SU-DHL-6 (cell line): ENCODE measurements around the gene FANCG.

Experiments used
- H2AFZ ChIP-seq: fragments of 200-600 bp; sonication (generic); 2 replicates; pipeline ENCODE4 v1.6.1; 2014; ENCODE audit warnings: low read depth, mild to moderate bottlenecking, moderate library complexity, mixed read lengths, antibody characterized with exemption, low read length; ENCODE audit not compliant: severe bottlenecking
- H3F3A ChIP-seq: fragments of 200-600 bp; shearing (Covaris generic); 2 replicates; pipeline ENCODE4 v1.6.0; 2016; ENCODE audit warnings: antibody characterized with exemption, mild to moderate bottlenecking; ENCODE audit not compliant: insufficient read depth
- H3K27ac ChIP-seq: fragments of 200-600 bp; sonication (generic); 2 replicates; pipeline ENCODE4 v1.5.1; 2016; ENCODE audit warnings: low read depth, mild to moderate bottlenecking, low read length, moderate library complexity, mixed read lengths
- H3K27me3 ChIP-seq: fragments of 200-600 bp; sonication (generic), shearing (Covaris generic); 2 replicates; pipeline ENCODE4 v1.6.0; 2014; ENCODE audit warnings: mild to moderate bottlenecking, low read length
- H3K36me3 ChIP-seq: fragments of 200-600 bp; sonication (generic); 2 replicates; pipeline ENCODE4 v1.6.1; 2014; ENCODE audit warnings: mild to moderate bottlenecking, low read length, mixed read lengths
- H3K4me2 ChIP-seq: fragments of 300-600, 200-600 bp; shearing (Covaris generic), sonication (generic); 2 replicates; pipeline ENCODE4 v1.6.0; 2014; ENCODE audit warnings: low read length, low read depth, mild to moderate bottlenecking; ENCODE audit not compliant: poor library complexity, severe bottlenecking
- H3K4me3 ChIP-seq: fragments of 200-600 bp; sonication (generic); 2 replicates; pipeline ENCODE4 v1.5.1; 2014; ENCODE audit warnings: antibody characterized with exemption, low read length, mild to moderate bottlenecking, mixed read lengths; ENCODE audit not compliant: insufficient read depth, poor library complexity, severe bottlenecking
- H3K79me2 ChIP-seq: fragments of 200-600 bp; sonication (generic); 2 replicates; pipeline ENCODE4 v1.6.1; 2014; ENCODE audit warnings: mild to moderate bottlenecking, low read length, moderate library complexity; ENCODE audit not compliant: insufficient read depth
- H3K9ac ChIP-seq: fragments of 200-600 bp; sonication (generic); 2 replicates; pipeline ENCODE4 v1.7.0; 2014; ENCODE audit warnings: mild to moderate bottlenecking, low read length
- H3K9me2 ChIP-seq: fragments of 200-600 bp; sonication (generic); replicated peaks from 2 replicates; pipeline ENCODE4 v1.6.1; 2014; ENCODE audit warnings: low read length; ENCODE audit not compliant: insufficient read depth
- H3K9me3 ChIP-seq: fragments of 200-600 bp; sonication (generic); 2 replicates; pipeline ENCODE4 v1.6.1; 2014; ENCODE audit warnings: low read length, mixed read lengths; ENCODE audit not compliant: insufficient read depth
- H4K20me1 ChIP-seq: fragments of 200-600 bp; sonication (generic); 2 replicates; pipeline ENCODE4 v1.6.1; 2014; ENCODE audit warnings: low read depth, mild to moderate bottlenecking, antibody characterized with exemption, low read length, moderate library complexity, mixed read lengths
- CTCF ChIP-seq: fragments of 200-600 bp; sonication (generic); IDR thresholded peaks from one replicate; pipeline ENCODE4 v1.5.1; 2017; ENCODE audit warnings: antibody characterized with exemption, mild to moderate bottlenecking, low read length, moderate library complexity; ENCODE audit not compliant: insufficient read depth, poor library complexity, severe bottlenecking
- EZH2phosphoT487 ChIP-seq: fragments of 200-600 bp; sonication (generic), shearing (Covaris generic); conservative IDR thresholded peaks from 2 replicates; pipeline ENCODE4 v1.6.1; 2018; ENCODE audit warnings: mild to moderate bottlenecking, antibody characterized with exemption, low read length, moderate library complexity, mixed read lengths

Gene FANCG

GRCh38 chr9:35027374-35027773, 52.4 kb downstream of the FANCG start:
- H3K9me2 ChIP-seq, result no peaks in the 10 kb centered on the region
- no peak overlapping the region for H2AFZ ChIP-seq
- H3F3A ChIP-seq, result no peaks in the 10 kb centered on the region
- H4K20me1 ChIP-seq, result no peaks in the 10 kb centered on the region
- no peak overlapping the region for H3K4me2 ChIP-seq
- H3K36me3 ChIP-seq, result no peaks in the 10 kb centered on the region
- TF ChIP-seq EZH2phosphoT487, result no peak
- TF ChIP-seq CTCF, result no peak
- H3K9me3 ChIP-seq, result no peaks in the 10 kb centered on the region
- H3K27ac ChIP-seq, result no peak overlapping the region
- H3K4me3 ChIP-seq, result no peak overlapping the region
- no peak overlapping the region for H3K9ac ChIP-seq
- H3K79me2 ChIP-seq, result no peaks in the 10 kb centered on the region
- H3K27me3 ChIP-seq, result no peaks in the 10 kb centered on the region

- no peak overlapping the region for H3K27ac ChIP-seq
- no peaks in the 10 kb centered on the region for H3F3A ChIP-seq
- H4K20me1 ChIP-seq, result no peaks in the 10 kb centered on the region
- no peak for TF ChIP-seq EZH2phosphoT487
- TF ChIP-seq CTCF, result no peak
- no peak overlapping the region for H3K4me2 ChIP-seq
- H2AFZ ChIP-seq, result no peak overlapping the region
- no peaks in the 10 kb centered on the region for H3K9me2 ChIP-seq
- no peaks in the 10 kb centered on the region for H3K79me2 ChIP-seq
- H3K9me3 ChIP-seq, result no peaks in the 10 kb centered on the region
- no peak overlapping the region for H3K4me3 ChIP-seq
- H3K27me3 ChIP-seq, result no peaks in the 10 kb centered on the region
- H3K9ac ChIP-seq, result no peak overlapping the region
- H3K36me3 ChIP-seq, result no peaks in the 10 kb centered on the region
Measured at GRCh38 chr9:35026671-35027070, 53.1 kb downstream of the FANCG start.
